ENCODE data around the gene STIM1.

Gene STIM1

GRCh38 chr11:3903207-3903896 lies 47.9 kb downstream of the STIM1 start:
- H3K27ac ChIP-seq, result no peak overlapping the region

GRCh38 chr11:3904228-3904627 lies 48.8 kb downstream of the STIM1 start:
- TF ChIP-seq POLR2AphosphoS5 (IDR thresholded peaks at IDR 0.05; ENCODE audit: borderline replicate concordance, low read depth, low read length) (no peak), FOXP2 (optimal IDR thresholded peaks at IDR 0.05; ENCODE audit: control extremely low read depth, extremely low read length, insufficient read depth) (no peak), EZH2 (IDR thresholded peaks at IDR 0.05) (no peak)
- Histone ChIP-seq H3K36me3 (ENCODE audit: insufficient read depth, low read length) (no peaks in the 10 kb centered on the region), H3K27ac (no peak overlapping the region), H3K9me3 (ENCODE audit: low read depth, low read length) (no peaks in the 10 kb centered on the region), H3K9ac (ENCODE audit: insufficient read length) (no peak overlapping the region), H3K4me3 (no peak overlapping the region)
- no peak for DNase-seq (ENCODE audit: low read depth, low spot score)

More at GRCh38 chr11:3903207-3903896, 47.9 kb downstream of the STIM1 start:
- no peak for DNase-seq (ENCODE audit: low read depth, low spot score)
- no peak overlapping the region for H3K9ac ChIP-seq (ENCODE audit: insufficient read length)
- no peaks in the 10 kb centered on the region for H3K36me3 ChIP-seq (ENCODE audit: insufficient read depth, low read length)
- no peak overlapping the region for H3K4me3 ChIP-seq
- TF ChIP-seq EZH2 (IDR thresholded peaks at IDR 0.05) (no peak), FOXP2 (optimal IDR thresholded peaks at IDR 0.05; ENCODE audit: control extremely low read depth, extremely low read length, insufficient read depth) (no peak), POLR2AphosphoS5 (IDR thresholded peaks at IDR 0.05; ENCODE audit: borderline replicate concordance, low read depth, low read length) (no peak)
- H3K9me3 ChIP-seq (ENCODE audit: low read depth, low read length), result no peaks in the 10 kb centered on the region

GRCh38 chr11:3905080-3905953 lies 49.9 kb downstream of the STIM1 start:
- Histone ChIP-seq H3K4me3 (no peak overlapping the region), H3K36me3 (ENCODE audit: insufficient read depth, low read length) (no peaks in the 10 kb centered on the region), H3K9me3 (ENCODE audit: low read depth, low read length) (no peaks in the 10 kb centered on the region), H3K9ac (ENCODE audit: insufficient read length) (no peak overlapping the region), H3K27ac (no peak overlapping the region)
- TF ChIP-seq FOXP2 (optimal IDR thresholded peaks at IDR 0.05; ENCODE audit: control extremely low read depth, extremely low read length, insufficient read depth) (no peak), EZH2 (IDR thresholded peaks at IDR 0.05) (no peak), POLR2AphosphoS5 (IDR thresholded peaks at IDR 0.05; ENCODE audit: borderline replicate concordance, low read depth, low read length) (no peak)
- no peak for DNase-seq (ENCODE audit: low read depth, low spot score)

- no peak for DNase-seq (ENCODE audit: low read depth, low spot score)
- Histone ChIP-seq H3K27ac (no peak overlapping the region), H3K9ac (ENCODE audit: insufficient read length) (no peak overlapping the region)
Observed at GRCh38 chr11:3906166-3906565, 50.7 kb downstream of the STIM1 start.

GRCh38 chr11:3907590-3907989 lies 52.1 kb downstream of the STIM1 start:
- H3K9me3 ChIP-seq (ENCODE audit: low read depth, low read length), result no peaks in the 10 kb centered on the region
- TF ChIP-seq FOXP2 (optimal IDR thresholded peaks at IDR 0.05; ENCODE audit: control extremely low read depth, extremely low read length, insufficient read depth) (no peak), EZH2 (IDR thresholded peaks at IDR 0.05) (no peak), POLR2AphosphoS5 (IDR thresholded peaks at IDR 0.05; ENCODE audit: borderline replicate concordance, low read depth, low read length) (no peak)
- no peak for DNase-seq (ENCODE audit: low read depth, low spot score)
- H3K36me3 ChIP-seq (ENCODE audit: insufficient read depth, low read length), result no peaks in the 10 kb centered on the region
- no peak overlapping the region for H3K9ac ChIP-seq (ENCODE audit: insufficient read length)
- no peak overlapping the region for H3K27ac ChIP-seq
- no peak overlapping the region for H3K4me3 ChIP-seq

More at GRCh38 chr11:3906166-3906565, 50.7 kb downstream of the STIM1 start:
- Histone ChIP-seq H3K4me3 (no peak overlapping the region), H3K36me3 (ENCODE audit: insufficient read depth, low read length) (no peaks in the 10 kb centered on the region), H3K9me3 (ENCODE audit: low read depth, low read length) (no peaks in the 10 kb centered on the region)
- no peak for TF ChIP-seq POLR2AphosphoS5 (IDR thresholded peaks at IDR 0.05; ENCODE audit: borderline replicate concordance, low read depth, low read length)

GRCh38 chr11:3909901-3910300 lies 54.4 kb downstream of the STIM1 start:
- Histone ChIP-seq H3K36me3 (ENCODE audit: insufficient read depth, low read length) (no peaks in the 10 kb centered on the region), H3K4me3 (no peak overlapping the region), H3K9ac (ENCODE audit: insufficient read length) (no peak overlapping the region)

GRCh38 chr11:3911908-3912505 lies 56.5 kb downstream of the STIM1 start:
- TF ChIP-seq POLR2AphosphoS5 (IDR thresholded peaks at IDR 0.05; ENCODE audit: borderline replicate concordance, low read depth, low read length) (no peak), EZH2 (IDR thresholded peaks at IDR 0.05) (no peak), FOXP2 (optimal IDR thresholded peaks at IDR 0.05; ENCODE audit: control extremely low read depth, extremely low read length, insufficient read depth) (no peak)
- Histone ChIP-seq H3K9me3 (ENCODE audit: low read depth, low read length) (no peaks in the 10 kb centered on the region), H3K4me3 (no peak overlapping the region), H3K9ac (ENCODE audit: insufficient read length) (no peak overlapping the region), H3K36me3 (ENCODE audit: insufficient read depth, low read length) (no peaks in the 10 kb centered on the region), H3K27ac (no peak overlapping the region)
- DNase-seq (ENCODE audit: low read depth, low spot score), result no peak

More at GRCh38 chr11:3909901-3910300, 54.4 kb downstream of the STIM1 start:
- no peaks in the 10 kb centered on the region for H3K9me3 ChIP-seq (ENCODE audit: low read depth, low read length)
- TF ChIP-seq EZH2 (IDR thresholded peaks at IDR 0.05) (no peak), FOXP2 (optimal IDR thresholded peaks at IDR 0.05; ENCODE audit: control extremely low read depth, extremely low read length, insufficient read depth) (no peak), POLR2AphosphoS5 (IDR thresholded peaks at IDR 0.05; ENCODE audit: borderline replicate concordance, low read depth, low read length) (no peak)
- H3K27ac ChIP-seq, result no peak overlapping the region
- DNase-seq (ENCODE audit: low read depth, low spot score), result no peak

GRCh38 chr11:3913921-3914320 lies 58.5 kb downstream of the STIM1 start:
- no peak for DNase-seq (ENCODE audit: low read depth, low spot score)
- Histone ChIP-seq H3K9ac (ENCODE audit: insufficient read length) (no peak overlapping the region), H3K36me3 (ENCODE audit: insufficient read depth, low read length) (no peaks in the 10 kb centered on the region), H3K4me3 (no peak overlapping the region), H3K9me3 (ENCODE audit: low read depth, low read length) (no peaks in the 10 kb centered on the region), H3K27ac (no peak overlapping the region)
- TF ChIP-seq FOXP2 (optimal IDR thresholded peaks at IDR 0.05; ENCODE audit: control extremely low read depth, extremely low read length, insufficient read depth), result no peak
- TF ChIP-seq POLR2AphosphoS5 (IDR thresholded peaks at IDR 0.05; ENCODE audit: borderline replicate concordance, low read depth, low read length), result no peak
- TF ChIP-seq EZH2 (IDR thresholded peaks at IDR 0.05), result no peak
